Cardiac fibroblast (primary cell): Measurements from ENCODE around the gene C6orf52.
A peak's percentile ranks its signal among the peaks of the same experiment; 100 is the strongest.

Source experiments
- DNase-seq, 2 donors: peaks; one replicate each; pipeline versions ENCODE4 v3.0.0 to v3.0.0-alpha.2; 2010; ENCODE audit warnings: low read depth in 2 of 2
- H3K4me3 ChIP-seq, 2 donors: replicated peaks in 1 of 2; 1 replicate in 1 of 2; 2 replicates in 1 of 2; pipeline ENCODE4 v1.5.1; 2011; ENCODE audit warnings: low read depth in 2 of 2, low read length in 2 of 2, mild to moderate bottlenecking in 2 of 2, moderate library complexity in 1 of 2
- CTCF ChIP-seq: IDR thresholded peaks from one replicate; pipeline ENCODE4 v1.5.1; 2011; ENCODE audit warnings: low read depth, mild to moderate bottlenecking, low read length, inconsistent platforms

The C6orf52 gene

GRCh38 chr6:10733151-10733715, 38.8 kb upstream of the C6orf52 start:
- TF ChIP-seq CTCF = no peak
- DNase-seq = no peak
- H3K4me3 ChIP-seq = no peak overlapping the region

GRCh38 chr6:10730254-10730653, 35.8 kb upstream of the C6orf52 start:
- TF ChIP-seq CTCF = no peak
- no peak for DNase-seq
- H3K4me3 ChIP-seq = no peak overlapping the region

- no peak for TF ChIP-seq CTCF
- H3K4me3 ChIP-seq = no peak overlapping the region
- DNase-seq = no peak
These were observed 31.3 kb upstream of the C6orf52 start for GRCh38 chr6:10725716-10726115.

GRCh38 chr6:10725044-10725443, 30.6 kb upstream of the C6orf52 start:
- TF ChIP-seq CTCF = no peak
- no peak overlapping the region for H3K4me3 ChIP-seq
- no peak for DNase-seq

GRCh38 chr6:10723567-10723881, 29.1 kb upstream of the C6orf52 start:
- DNase-seq = peak in 1 of 2 donors; percentile 33
- TF ChIP-seq CTCF = no peak
- H3K4me3 ChIP-seq = peak overlapping the region; percentile 66 to 71

GRCh38 chr6:10722820-10723566, 28.6 kb upstream of the C6orf52 start, which contains the start of gene TMEM14C:
Gene TMEM14C (plus strand): TSS chr6:10723070. CDS start chr6:10724614, 1,544 bp downstream.
- no peak for TF ChIP-seq CTCF
- DNase-seq = peak; percentile 98 to 99
- peak within 1 kb of the TSS; percentile 66 to 71 for H3K4me3 ChIP-seq

- no peak for TF ChIP-seq CTCF
- H3K4me3 ChIP-seq = peak overlapping the region; percentile 66 to 71
- no peak for DNase-seq
These were observed 28.1 kb upstream of the C6orf52 start for GRCh38 chr6:10722570-10722819.
